IMR-90 (cell line): ENCODE measurements around the gene CHPF.

Experiments used
- BHLHE40 ChIP-seq: fragments of 150-350 bp; IDR thresholded peaks from 2 replicates; pipeline ENCODE4 v1.6.1; 2016; ENCODE audit warnings: mild to moderate bottlenecking, low read depth, low read length
- CEBPB ChIP-seq: IDR thresholded peaks from 2 replicates; pipeline ENCODE4 v1.6.1; 2012; ENCODE audit warnings: low read depth, low read length, improper control_type of control experiment
- CHD1 ChIP-seq: IDR thresholded peaks from 2 replicates; pipeline ENCODE4 v1.6.1; 2012; ENCODE audit warnings: low read depth, low read length, improper control_type of control experiment
- FOS ChIP-seq: fragments of 150-350 bp; IDR thresholded peaks from 2 replicates; pipeline ENCODE4 v1.6.1; 2016; ENCODE audit warnings: low read depth, low read length
- MXI1 ChIP-seq: IDR thresholded peaks from 2 replicates; pipeline ENCODE4 v1.6.1; 2012; ENCODE audit warnings: low read depth, mild to moderate bottlenecking, low read length, moderate library complexity, borderline replicate concordance
- POLR2A ChIP-seq: IDR thresholded peaks from 2 replicates; pipeline ENCODE4 v1.6.1; 2012; ENCODE audit warnings: mild to moderate bottlenecking, low read depth, low read length
- RAD21 ChIP-seq: IDR thresholded peaks from 2 replicates; pipeline ENCODE4 v1.6.1; 2012; ENCODE audit warnings: low read length, improper control_type of control experiment
- RCOR1 ChIP-seq: IDR thresholded peaks from 2 replicates; pipeline ENCODE4 v1.6.1; 2012; ENCODE audit warnings: mild to moderate bottlenecking, low read length, improper control_type of control experiment; ENCODE audit not compliant: insufficient replicate concordance
- RFX5 ChIP-seq: IDR thresholded peaks from 2 replicates; pipeline ENCODE4 v1.8.0; 2012; ENCODE audit warnings: low read depth, mild to moderate bottlenecking, low read length, moderate library complexity
- SMC3 ChIP-seq: fragments of 150-350 bp; IDR thresholded peaks from 2 replicates; pipeline ENCODE4 v1.6.1; 2016; ENCODE audit warnings: low read depth, mild to moderate bottlenecking, antibody characterized with exemption, low read length, moderate library complexity
- TF ChIP-seq, protein P1 (sequence below): conservative IDR thresholded peaks from 2 replicates; pipeline ENCODE4 v1.5.1; 2012; ENCODE audit warnings: mild to moderate bottlenecking, low read depth, low read length, improper control_type of control experiment
- TF ChIP-seq, protein P2 (sequence below): fragments of 150-350 bp; IDR thresholded peaks from 2 replicates; pipeline ENCODE4 v1.6.1; 2016; ENCODE audit warnings: low read depth, mild to moderate bottlenecking, low read length, moderate library complexity, borderline replicate concordance
- TF ChIP-seq, protein P3 (sequence below): fragments of 150-350 bp; IDR thresholded peaks from 2 replicates; pipeline ENCODE4 v1.6.1; 2017; ENCODE audit warnings: mild to moderate bottlenecking, antibody characterized with exemption, low read length, low read depth

DNA sequence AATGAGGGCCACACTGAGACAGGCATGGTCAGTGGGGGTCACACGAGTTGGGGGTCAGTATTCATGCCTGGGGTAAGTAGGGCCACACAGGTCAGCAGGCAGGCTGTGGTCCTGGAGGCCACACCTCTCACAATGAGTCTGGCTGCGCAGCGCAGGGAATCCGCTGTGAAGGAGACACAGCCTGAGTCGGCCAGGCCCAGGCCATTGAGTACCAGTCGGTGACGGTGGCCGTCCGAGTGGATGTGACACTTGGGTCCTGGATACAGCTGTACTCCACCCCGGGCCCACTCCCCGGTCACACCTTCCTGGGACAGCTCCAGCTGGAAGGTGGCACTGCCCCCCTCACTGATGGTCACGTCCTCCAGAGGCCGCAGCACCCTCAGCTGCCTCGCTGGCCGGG is 10.7 kb upstream of the CHPF start:
- TF ChIP-seq, protein P1, sequence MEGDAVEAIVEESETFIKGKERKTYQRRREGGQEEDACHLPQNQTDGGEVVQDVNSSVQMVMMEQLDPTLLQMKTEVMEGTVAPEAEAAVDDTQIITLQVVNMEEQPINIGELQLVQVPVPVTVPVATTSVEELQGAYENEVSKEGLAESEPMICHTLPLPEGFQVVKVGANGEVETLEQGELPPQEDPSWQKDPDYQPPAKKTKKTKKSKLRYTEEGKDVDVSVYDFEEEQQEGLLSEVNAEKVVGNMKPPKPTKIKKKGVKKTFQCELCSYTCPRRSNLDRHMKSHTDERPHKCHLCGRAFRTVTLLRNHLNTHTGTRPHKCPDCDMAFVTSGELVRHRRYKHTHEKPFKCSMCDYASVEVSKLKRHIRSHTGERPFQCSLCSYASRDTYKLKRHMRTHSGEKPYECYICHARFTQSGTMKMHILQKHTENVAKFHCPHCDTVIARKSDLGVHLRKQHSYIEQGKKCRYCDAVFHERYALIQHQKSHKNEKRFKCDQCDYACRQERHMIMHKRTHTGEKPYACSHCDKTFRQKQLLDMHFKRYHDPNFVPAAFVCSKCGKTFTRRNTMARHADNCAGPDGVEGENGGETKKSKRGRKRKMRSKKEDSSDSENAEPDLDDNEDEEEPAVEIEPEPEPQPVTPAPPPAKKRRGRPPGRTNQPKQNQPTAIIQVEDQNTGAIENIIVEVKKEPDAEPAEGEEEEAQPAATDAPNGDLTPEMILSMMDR = no peak
- TF ChIP-seq POLR2A = no peak
- no peak for TF ChIP-seq RFX5
- no peak for TF ChIP-seq BHLHE40
- no peak for TF ChIP-seq CEBPB
- TF ChIP-seq SMC3 = no peak
- TF ChIP-seq MXI1 = no peak
- TF ChIP-seq, protein P2, sequence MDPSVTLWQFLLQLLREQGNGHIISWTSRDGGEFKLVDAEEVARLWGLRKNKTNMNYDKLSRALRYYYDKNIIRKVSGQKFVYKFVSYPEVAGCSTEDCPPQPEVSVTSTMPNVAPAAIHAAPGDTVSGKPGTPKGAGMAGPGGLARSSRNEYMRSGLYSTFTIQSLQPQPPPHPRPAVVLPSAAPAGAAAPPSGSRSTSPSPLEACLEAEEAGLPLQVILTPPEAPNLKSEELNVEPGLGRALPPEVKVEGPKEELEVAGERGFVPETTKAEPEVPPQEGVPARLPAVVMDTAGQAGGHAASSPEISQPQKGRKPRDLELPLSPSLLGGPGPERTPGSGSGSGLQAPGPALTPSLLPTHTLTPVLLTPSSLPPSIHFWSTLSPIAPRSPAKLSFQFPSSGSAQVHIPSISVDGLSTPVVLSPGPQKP = no peak
- TF ChIP-seq, protein P3, sequence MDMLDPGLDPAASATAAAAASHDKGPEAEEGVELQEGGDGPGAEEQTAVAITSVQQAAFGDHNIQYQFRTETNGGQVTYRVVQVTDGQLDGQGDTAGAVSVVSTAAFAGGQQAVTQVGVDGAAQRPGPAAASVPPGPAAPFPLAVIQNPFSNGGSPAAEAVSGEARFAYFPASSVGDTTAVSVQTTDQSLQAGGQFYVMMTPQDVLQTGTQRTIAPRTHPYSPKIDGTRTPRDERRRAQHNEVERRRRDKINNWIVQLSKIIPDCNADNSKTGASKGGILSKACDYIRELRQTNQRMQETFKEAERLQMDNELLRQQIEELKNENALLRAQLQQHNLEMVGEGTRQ = no peak
- TF ChIP-seq RAD21 = no peak
- TF ChIP-seq RCOR1 = no peak
- no peak for TF ChIP-seq FOS
- no peak for TF ChIP-seq CHD1
